Stomach (tissue), 4 donors: ENCODE measurements around the gene FANCD2OS.

Experiments used
- CTCF ChIP-seq, 7 experiments: fragments of 450-650 bp in 4 of 7; fragments of 200-600 bp in 3 of 7; sonication (generic) in 3 of 7; IDR thresholded peaks; one replicate each; pipeline ENCODE4 v1.5.1; 2016 to 2019; ENCODE audit warnings: antibody characterized with exemption in 7 of 7, control low read depth in 2 of 7, mild to moderate bottlenecking in 1 of 7
- POLR2A ChIP-seq, 4 donors: fragments of 450-650 bp; IDR thresholded peaks; one replicate each; pipeline ENCODE4 v1.6.1; 2016; ENCODE audit warnings: antibody characterized with exemption in 4 of 4, control low read depth in 2 of 4, mild to moderate bottlenecking in 1 of 4, moderate library complexity in 1 of 4
- POLR2AphosphoS5 ChIP-seq, 3 donors: sonication (generic); formaldehyde crosslinking; IDR thresholded peaks; one replicate each; pipeline ENCODE4 v1.6.1; 2016; ENCODE audit warnings: antibody characterized with exemption in 3 of 3

GRCh38 chr3:10116138-10116460 lies 8.0 kb upstream of the FANCD2OS start:
- TF ChIP-seq CTCF (IDR thresholded peaks at IDR 0.05) (no peak), POLR2A (IDR thresholded peaks at IDR 0.05) (no peak), POLR2AphosphoS5 (IDR thresholded peaks at IDR 0.05) (no peak)
